HG03432 (cell line): Measurements from ENCODE around the gene SHROOM4.

Experiments used
- ATAC-seq: cut with Tn5 transposase; IDR thresholded peaks from one replicate; pipeline ENCODE4 v1.9.1; 2021; ENCODE audit warnings: mild to moderate bottlenecking, moderate library complexity; ENCODE audit not compliant: unreplicated experiment

Gene SHROOM4

DNA sequence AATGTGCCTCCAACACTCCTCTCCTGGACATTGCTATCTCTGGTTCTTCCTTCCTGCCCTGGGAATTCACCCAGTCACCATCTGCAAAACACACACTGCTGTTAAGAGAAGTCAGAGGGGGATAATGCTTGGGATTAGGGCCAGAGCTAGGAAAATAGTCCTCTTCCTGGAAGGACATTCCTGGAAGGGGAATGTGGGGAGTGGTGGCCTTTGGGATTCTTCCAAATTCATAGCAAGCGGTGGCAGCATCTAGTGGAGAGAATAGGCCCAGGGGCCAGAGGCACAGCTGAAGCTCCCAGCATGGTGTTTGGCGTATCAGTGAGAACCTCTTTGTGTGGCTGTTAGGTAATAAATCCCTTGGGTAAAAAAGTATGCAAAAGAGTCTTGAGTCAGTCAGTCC, 34.3 kb downstream of the SHROOM4 start:
- no peak for ATAC-seq

DNA sequence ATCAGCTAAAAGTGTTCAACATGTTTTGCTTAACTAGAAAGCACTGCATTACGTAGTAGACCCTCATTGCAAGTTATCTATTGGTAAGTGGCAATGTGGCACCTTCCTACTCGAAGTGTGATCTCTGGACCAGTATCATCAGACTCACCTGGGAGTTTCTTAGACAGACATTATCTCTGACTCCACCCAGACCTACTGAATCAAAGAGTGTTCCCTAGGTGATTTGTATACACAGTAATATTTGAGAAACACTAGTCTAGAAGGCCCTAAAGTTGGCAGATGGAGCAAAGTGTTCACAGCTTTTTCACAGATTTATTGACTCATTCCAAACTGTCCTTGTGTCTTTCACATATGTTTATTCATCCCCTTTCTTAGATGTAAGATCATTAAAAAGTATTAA, 35.7 kb downstream of the SHROOM4 start:
- ATAC-seq: no peak

- no peak for ATAC-seq
Observed at GRCh38 chrX:50776248-50776647, 37.7 kb downstream of the SHROOM4 start.

GRCh38 chrX:50771382-50771781, 42.6 kb downstream of the SHROOM4 start:
- no peak for ATAC-seq

DNA sequence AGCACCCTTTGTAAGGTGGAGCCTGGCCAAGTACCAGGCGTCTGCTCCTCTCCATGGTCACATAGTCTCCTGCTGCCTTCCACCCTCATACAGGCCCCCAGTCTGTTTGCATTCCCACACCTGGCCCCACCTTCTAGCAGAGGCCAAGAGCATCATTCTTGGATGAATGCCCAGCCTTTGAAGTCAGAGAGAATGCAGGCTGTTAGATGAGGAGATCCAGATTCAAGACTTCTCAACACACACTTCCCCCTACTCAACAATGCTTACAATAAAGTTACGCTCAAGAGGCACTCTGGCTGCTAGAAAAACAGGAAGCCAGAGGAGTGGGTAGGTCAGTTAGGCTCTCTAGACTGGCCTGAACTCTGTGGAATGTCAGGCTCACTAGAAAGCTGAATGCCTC, 43.3 kb downstream of the SHROOM4 start:
- ATAC-seq: no peak

- no peak for ATAC-seq
Observed at GRCh38 chrX:50769389-50770063, 44.5 kb downstream of the SHROOM4 start.

DNA sequence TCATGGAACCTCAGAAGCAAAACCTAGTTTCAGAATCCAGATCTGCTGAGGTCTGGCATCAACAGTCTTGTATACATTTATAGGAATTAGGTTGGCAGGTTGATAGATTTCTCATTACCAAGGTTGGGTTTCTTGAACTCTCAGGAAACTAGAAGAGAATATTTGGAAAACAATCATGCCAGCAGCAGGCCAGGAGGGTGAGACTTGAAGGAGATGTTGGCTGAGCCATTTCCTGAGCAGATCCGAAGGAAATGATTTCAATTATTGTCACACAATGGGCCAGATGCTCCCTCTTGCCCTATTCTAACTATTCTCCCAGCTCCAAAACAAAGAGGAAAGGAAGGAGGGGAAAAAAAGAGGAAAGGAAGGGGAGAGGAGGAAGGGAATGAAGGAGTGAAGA, 45.2 kb downstream of the SHROOM4 start:
- ATAC-seq: no peak

- no peak for ATAC-seq
Observed at GRCh38 chrX:50765986-50766385, 48.0 kb downstream of the SHROOM4 start.

- no peak for ATAC-seq
Observed at GRCh38 chrX:50762578-50762977, 51.4 kb downstream of the SHROOM4 start.

DNA sequence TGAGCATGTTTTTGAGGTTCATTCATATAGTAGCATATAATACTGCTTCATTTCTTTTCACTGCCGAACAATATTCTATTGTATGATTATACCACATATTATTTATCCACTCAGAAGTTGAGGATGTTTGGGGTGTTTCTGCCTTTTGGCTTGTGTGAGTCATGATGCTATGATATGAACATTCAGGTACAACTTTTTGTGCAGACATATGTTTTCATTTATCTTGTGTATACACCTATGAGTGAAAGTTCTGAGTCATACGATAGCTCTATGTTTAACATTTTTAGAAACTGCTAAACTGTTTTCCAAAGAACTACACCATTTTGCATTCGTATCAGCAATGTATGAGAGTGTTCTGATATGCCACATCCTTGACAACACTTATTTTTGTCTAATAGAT, 57.7 kb downstream of the SHROOM4 start:
- ATAC-seq: no peak

GRCh38 chrX:50751091-50751490, 62.9 kb downstream of the SHROOM4 start:
- ATAC-seq: no peak

DNA sequence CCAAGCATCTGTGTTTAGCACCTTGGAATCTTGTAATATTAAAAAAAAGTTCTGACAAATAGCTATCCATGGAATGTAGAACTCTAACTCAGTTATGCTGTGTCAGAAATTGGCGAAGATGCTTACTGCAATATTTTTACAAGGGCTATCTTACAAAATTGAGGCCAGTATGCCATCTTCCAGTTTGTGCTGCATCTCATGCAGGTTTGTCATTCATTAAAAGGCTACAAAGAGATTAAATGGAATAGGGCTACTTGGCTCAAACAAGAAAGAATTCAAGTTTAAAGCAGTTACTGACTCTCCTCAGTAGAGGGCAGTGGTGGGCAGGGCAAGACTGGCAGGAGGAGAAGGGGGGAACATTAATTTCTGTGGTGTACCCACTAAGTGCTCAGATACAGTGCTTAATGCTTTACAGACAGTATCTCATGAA, 66.5 kb downstream of the SHROOM4 start:
- no peak for ATAC-seq

DNA sequence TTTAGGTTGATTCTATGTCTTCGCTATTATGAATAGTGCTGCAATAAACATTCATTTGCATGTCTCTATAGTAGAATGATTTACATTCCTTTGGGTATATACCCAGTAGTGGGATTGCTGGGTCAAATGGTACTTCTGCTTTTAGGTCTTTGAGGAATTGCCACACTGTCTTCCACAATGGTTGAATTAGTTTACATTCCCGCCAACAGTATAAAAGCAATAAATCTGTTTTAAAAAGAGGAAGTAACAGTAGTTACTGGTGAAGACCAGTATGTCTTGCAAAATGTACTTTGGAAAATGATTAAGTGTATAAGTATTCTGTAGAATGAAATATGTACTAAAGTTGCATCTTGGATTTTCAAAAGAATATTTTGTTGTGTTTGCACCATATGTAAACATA, 77.3 kb downstream of the SHROOM4 start:
- ATAC-seq: no peak

GRCh38 chrX:50726296-50726695, 87.7 kb downstream of the SHROOM4 start:
- ATAC-seq: no peak

DNA sequence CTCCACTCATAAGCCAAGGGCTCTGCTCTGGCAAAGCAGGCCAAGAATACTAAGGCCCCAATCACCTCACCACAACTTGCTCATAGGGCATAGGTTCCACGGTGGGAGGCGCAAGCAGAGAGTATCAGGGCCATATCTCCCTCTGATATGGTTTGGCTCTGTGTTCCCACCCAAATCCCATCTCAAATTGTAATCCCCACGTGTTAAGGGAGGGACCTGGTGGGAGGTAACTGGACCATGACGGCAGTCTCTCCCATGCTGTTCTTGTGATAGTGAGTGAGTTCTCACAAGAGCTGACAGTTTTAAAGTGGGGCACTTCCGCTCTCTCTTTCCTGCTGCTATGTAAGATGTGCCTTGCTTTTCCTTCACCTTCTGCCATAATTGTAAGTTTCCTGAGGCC, 88.7 kb downstream of the SHROOM4 start:
- no peak for ATAC-seq

DNA sequence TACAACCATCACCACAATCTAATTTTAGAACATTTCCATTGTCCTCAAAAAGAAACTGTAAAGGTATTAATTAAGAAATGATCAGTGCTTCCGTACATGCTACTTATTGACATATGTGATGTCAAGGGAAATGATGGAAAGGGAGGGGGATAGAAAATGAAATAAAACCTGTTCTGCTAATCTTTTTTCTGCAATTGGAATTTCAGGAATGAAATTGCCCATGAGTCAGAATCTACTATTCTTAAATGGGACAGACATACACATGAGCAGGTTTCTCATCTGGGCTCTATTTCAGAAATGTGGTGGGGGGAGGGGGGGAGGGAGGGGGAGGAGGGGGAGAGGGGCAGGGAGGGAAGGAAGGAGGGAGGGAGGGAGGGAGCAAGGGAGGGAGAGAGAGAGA, 91.0 kb downstream of the SHROOM4 start:
- no peak for ATAC-seq

- no peak for ATAC-seq
Observed at GRCh38 chrX:50721764-50722521, 92.1 kb downstream of the SHROOM4 start.

DNA sequence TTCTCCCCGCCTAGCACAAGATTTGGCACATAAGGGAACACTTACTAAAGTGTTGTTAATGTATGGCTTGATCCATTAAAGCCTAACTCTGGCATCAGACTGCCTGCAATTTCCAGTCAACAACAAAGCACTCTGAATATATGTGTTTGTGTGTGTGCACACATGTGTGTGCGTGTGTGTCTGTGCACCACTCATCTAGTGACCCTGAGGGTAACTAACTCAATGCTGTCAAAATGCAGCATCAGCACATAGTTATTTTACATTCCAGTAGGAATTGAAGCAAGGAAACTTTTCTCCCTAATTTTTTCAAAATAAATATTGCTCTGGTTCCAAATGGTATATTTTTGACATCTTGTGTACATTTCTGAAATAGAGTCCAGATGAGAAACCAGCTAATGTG, 94.4 kb downstream of the SHROOM4 start:
- ATAC-seq: no peak

DNA sequence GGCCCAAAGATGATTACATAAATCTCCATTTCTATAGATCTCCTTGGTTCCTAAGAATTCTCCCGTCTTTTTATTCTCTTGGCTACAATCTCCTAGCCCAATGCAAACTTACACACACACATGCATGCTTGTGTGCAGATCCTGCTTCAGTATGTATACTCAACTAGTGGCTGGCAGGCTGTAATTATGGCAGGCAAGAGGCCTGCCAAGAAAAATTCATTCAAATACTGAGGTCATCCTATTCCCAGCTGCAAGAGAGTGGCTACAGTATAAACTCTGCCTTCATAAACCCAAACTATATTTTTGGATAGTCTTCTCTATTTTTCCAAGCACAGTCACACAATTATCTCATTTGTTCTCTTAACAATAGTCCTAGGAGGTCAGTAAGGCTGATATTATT, 95.2 kb downstream of the SHROOM4 start:
- ATAC-seq: no peak

DNA sequence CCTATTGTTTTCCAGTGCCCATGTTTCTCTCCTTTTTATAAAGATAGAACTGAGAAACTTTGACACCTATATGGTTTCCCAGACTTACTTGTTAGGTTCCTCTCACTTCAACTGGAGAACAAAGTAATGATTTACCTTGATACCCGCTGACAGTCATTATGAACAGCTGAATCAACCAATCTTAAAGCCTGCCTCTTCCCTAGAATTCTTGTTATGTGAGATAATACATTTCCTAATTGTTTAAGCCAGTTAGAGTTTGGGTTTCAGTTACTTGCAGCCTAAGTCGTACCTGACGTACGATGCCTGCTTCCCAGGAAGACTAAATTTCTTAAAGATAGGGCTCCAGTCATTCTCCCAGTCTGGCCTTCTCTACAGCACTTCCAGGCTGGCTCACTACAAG, 97.3 kb downstream of the SHROOM4 start:
- ATAC-seq: no peak

DNA sequence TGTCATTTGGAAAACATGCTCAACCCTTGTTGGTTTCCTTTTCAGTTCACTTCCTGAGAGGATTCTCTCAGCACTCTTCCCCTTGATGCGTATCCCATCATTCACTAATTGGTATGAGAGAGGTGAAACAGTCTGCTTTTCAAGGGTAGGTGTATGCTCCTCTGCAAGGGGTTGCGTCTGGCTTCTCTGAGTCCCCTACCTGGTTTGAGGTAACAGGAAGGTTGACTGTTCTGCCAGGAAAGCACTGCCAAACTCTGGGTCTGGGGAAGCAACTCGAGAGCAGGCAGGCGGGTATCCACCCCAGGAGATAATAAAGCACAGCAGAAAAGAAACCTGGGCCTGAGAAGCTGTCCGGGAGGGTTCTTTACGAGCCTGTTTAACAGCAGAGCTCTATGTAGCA, 101.2 kb downstream of the SHROOM4 start:
- ATAC-seq: no peak

DNA sequence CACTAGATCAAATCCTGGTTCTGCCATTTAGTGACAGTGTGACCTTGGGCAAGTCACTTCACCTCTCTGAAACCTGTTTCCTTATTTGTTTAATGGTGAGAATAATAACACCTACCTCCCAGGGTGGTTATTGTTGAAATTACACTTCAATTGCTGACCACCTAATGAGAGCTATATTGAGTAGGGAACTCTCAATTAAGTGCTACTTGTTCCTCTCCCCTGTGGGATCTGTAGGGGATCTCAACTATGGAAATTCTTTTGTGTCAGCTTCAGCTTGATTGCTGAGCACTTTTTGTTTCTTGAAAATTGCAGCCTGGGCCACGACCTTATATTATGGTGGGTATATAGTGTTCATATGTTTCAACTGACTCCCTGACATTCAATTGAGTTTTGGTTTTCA, 102.1 kb downstream of the SHROOM4 start:
- no peak for ATAC-seq
